Endothelial cell of umbilical vein (primary cell): ENCODE data around the gene EDAR. TPM values are rescaled to one million over a fixed set of nuclear protein-coding genes. Genes with fewer than 3 reads are reported as not detected.

Experiments used
- BruUV-seq: library from RNA; stranded (reverse); fragments of 400-500 nt; replicated peaks from 2 replicates; lab custom pipeline; 2021; lab: Mats Ljungman, UMichigan
- CTCF ChIA-PET: fragments of 300-600, 350-600 bp; sonication (Branson Sonifier 250); formaldehyde crosslinking; loops from one replicate; lab custom pipeline; 2021; ENCODE audit warnings: antibody characterized with exemption, inconsistent platforms; lab: Charles Lee
- POLR2A ChIA-PET: fragments of 300-600, 350-600 bp; sonication (Branson Sonifier 250); formaldehyde crosslinking; loops from one replicate; lab custom pipeline; 2021; ENCODE audit warnings: antibody characterized with exemption, inconsistent platforms; lab: Charles Lee
- DNase-seq: peaks from one replicate; pipeline ENCODE4 v3.0.0-alpha.2; 2011; ENCODE audit warnings: low read depth, low spot score
- FAIRE-seq: peaks from 2 replicates; lab custom pipeline; 2011; peaks lifted over from hg19 to GRCh38; lab: Jason Lieb, UNC
- H2AFZ ChIP-seq: 2 replicates; pipeline ENCODE4 v1.6.0; 2012; ENCODE audit warnings: low read depth, low read length, control low read depth, inconsistent platforms
- H3K27ac ChIP-seq: 2 replicates; pipeline ENCODE4 v1.5.1; 2011; ENCODE audit warnings: low read depth, mild to moderate bottlenecking, control low read depth, low read length, moderate library complexity; ENCODE audit not compliant: insufficient read depth
- H3K27me3 ChIP-seq, 2 experiments: 2 replicates each; pipeline versions ENCODE4 v1.6.0 to v1.6.1; 2011; ENCODE audit warnings: low read length in 2 of 2, mixed read lengths in 1 of 2; ENCODE audit not compliant: control insufficient read depth in 2 of 2, insufficient read depth in 2 of 2
- H3K36me3 ChIP-seq, 2 experiments: 2 replicates in 1 of 2; 3 replicates in 1 of 2; pipeline ENCODE4 v1.5.1; 2011; ENCODE audit warnings: low read length in 2 of 2, mild to moderate bottlenecking in 1 of 2, moderate library complexity in 1 of 2; ENCODE audit not compliant: control insufficient read depth in 2 of 2, insufficient read depth in 2 of 2; ENCODE audit errors: extremely low read depth in 1 of 2
- H3K4me1 ChIP-seq: 3 replicates; pipeline ENCODE4 v1.5.1; 2011; ENCODE audit warnings: mild to moderate bottlenecking, low read length; ENCODE audit not compliant: control insufficient read depth, insufficient read depth; ENCODE audit errors: extremely low read depth
- H3K4me2 ChIP-seq: 2 replicates; pipeline ENCODE4 v1.6.1; 2011; ENCODE audit warnings: low read length, control low read depth, mixed read lengths; ENCODE audit not compliant: insufficient read depth
- H3K4me3 ChIP-seq, 3 experiments: fragments of 200-600 bp in 1 of 3; sonication (generic), shearing (Covaris generic) in 1 of 3; replicated peaks in 1 of 3; 2 replicates each; pipeline ENCODE4 v1.5.1; 2011 to 2016; ENCODE audit warnings: control low read depth in 3 of 3, low read length in 3 of 3, mild to moderate bottlenecking in 2 of 3, inconsistent platforms in 1 of 3, low read depth in 1 of 3, moderate library complexity in 1 of 3; ENCODE audit not compliant: insufficient read depth in 1 of 3
- H3K79me2 ChIP-seq: 2 replicates; pipeline ENCODE4 v1.6.0; 2012; ENCODE audit warnings: low read length, inconsistent platforms; ENCODE audit not compliant: control insufficient read depth, insufficient read depth
- H3K9ac ChIP-seq: replicated peaks from 2 replicates; pipeline ENCODE3; 2011; ENCODE audit warnings: low read length, control low read depth; ENCODE audit not compliant: insufficient read depth; ENCODE audit errors: extremely low read depth
- H3K9me1 ChIP-seq: replicated peaks from 3 replicates; pipeline ENCODE4 v1.6.0; 2011; ENCODE audit warnings: mild to moderate bottlenecking, low read length; ENCODE audit not compliant: control insufficient read depth, insufficient read depth; ENCODE audit errors: extremely low read depth
- H3K9me3 ChIP-seq: replicated peaks from 2 replicates; pipeline ENCODE4 v1.5.1; 2012; ENCODE audit warnings: low read length, inconsistent platforms; ENCODE audit not compliant: control insufficient read depth, insufficient read depth
- H4K20me1 ChIP-seq: replicated peaks from 2 replicates; pipeline ENCODE3; 2011; ENCODE audit warnings: mild to moderate bottlenecking, low read length; ENCODE audit not compliant: control insufficient read depth, insufficient read depth; ENCODE audit errors: extremely low read depth
- EZH2 ChIP-seq: IDR thresholded peaks from 2 replicates; pipeline ENCODE4 v1.6.1; 2012; ENCODE audit warnings: borderline replicate concordance, low read depth, mild to moderate bottlenecking, moderate library complexity, low read length, inconsistent platforms; ENCODE audit not compliant: severe bottlenecking
- FOS ChIP-seq: IDR thresholded peaks from 2 replicates; pipeline ENCODE4 v1.6.1; 2011; ENCODE audit warnings: mild to moderate bottlenecking, low read length, moderate library complexity, borderline replicate concordance; ENCODE audit not compliant: insufficient read depth
- GATA2 ChIP-seq: IDR thresholded peaks from 2 replicates; pipeline ENCODE4 v1.7.0; 2011; ENCODE audit warnings: low read depth, mild to moderate bottlenecking, moderate library complexity, mixed read lengths, low read length; ENCODE audit not compliant: insufficient read length, insufficient read depth
- JUN ChIP-seq: IDR thresholded peaks from 2 replicates; pipeline ENCODE4 v1.6.1; 2011; ENCODE audit warnings: borderline replicate concordance, low read depth; ENCODE audit not compliant: insufficient read length, insufficient read depth
- MYC ChIP-seq: IDR thresholded peaks from one replicate; pipeline ENCODE4 v1.6.1; 2011; ENCODE audit warnings: mild to moderate bottlenecking, low read depth, low read length
- POLR2A ChIP-seq: IDR thresholded peaks from 2 replicates; pipeline ENCODE4 v1.6.1; 2012; ENCODE audit warnings: low read depth, mild to moderate bottlenecking, control low read depth, low read length
- POLR2AphosphoS5 ChIP-seq: IDR thresholded peaks from 2 replicates; pipeline ENCODE4 v1.6.1; 2012; ENCODE audit warnings: low read depth, mild to moderate bottlenecking, control low read depth, low read length, moderate library complexity; ENCODE audit not compliant: insufficient read depth
- dilution Hi-C: fragments of 300-500 bp; cut with MboI; formaldehyde crosslinking; loops from one replicate; pipeline ENCODE4 v1.15.0; 2019; ENCODE audit warnings: low sequenced_read_pairs; ENCODE audit not compliant: extremely low pct_ligation_motif_present
- intact Hi-C: fragments of 100-400 bp; cut with micrococcal nuclease; formaldehyde crosslinking; loops from one replicate; pipeline ENCODE4 v1.10.0; 2022
- polyA plus RNA-seq, 4 experiments: library from polyadenylated mRNA; depleted of rRNA in 3 of 4; stranded (reverse) in 3 of 4; unstranded in 1 of 4; fragments of >200 nt; gene quantifications; 2 replicates each; pipeline versions ENCODE4 v1.2.1 to v1.2.3, GENCODE V29; 2011 to 2012; ENCODE audit warnings: missing spikeins in 1 of 4
- total RNA-seq: library from RNA; stranded (reverse); gene quantifications from 2 replicates; pipeline ENCODE4 v1.2.3, GENCODE V29; 2021
- TF ChIP-seq, protein P1 (sequence below): IDR thresholded peaks from 2 replicates; pipeline ENCODE4 v1.6.1; 2011; ENCODE audit not compliant: insufficient read depth, insufficient read length
- TF ChIP-seq, protein P2 (sequence below), 2 donors: IDR thresholded peaks; 1 replicate in 1 of 2; 2 replicates in 1 of 2; pipeline ENCODE4 v1.5.1; 2011; ENCODE audit warnings: low read length in 2 of 2, mild to moderate bottlenecking in 2 of 2, moderate library complexity in 2 of 2, control low read depth in 1 of 2, inconsistent platforms in 1 of 2, low read depth in 1 of 2; ENCODE audit not compliant: insufficient read depth in 1 of 2; ENCODE audit errors: extremely low read depth in 1 of 2

Gene EDAR
- total and polyA plus RNA-seq, 2 donors (not counting 3 experiments of a cell fraction or from before 2014, with no cell fraction given), result not detected

DNA sequence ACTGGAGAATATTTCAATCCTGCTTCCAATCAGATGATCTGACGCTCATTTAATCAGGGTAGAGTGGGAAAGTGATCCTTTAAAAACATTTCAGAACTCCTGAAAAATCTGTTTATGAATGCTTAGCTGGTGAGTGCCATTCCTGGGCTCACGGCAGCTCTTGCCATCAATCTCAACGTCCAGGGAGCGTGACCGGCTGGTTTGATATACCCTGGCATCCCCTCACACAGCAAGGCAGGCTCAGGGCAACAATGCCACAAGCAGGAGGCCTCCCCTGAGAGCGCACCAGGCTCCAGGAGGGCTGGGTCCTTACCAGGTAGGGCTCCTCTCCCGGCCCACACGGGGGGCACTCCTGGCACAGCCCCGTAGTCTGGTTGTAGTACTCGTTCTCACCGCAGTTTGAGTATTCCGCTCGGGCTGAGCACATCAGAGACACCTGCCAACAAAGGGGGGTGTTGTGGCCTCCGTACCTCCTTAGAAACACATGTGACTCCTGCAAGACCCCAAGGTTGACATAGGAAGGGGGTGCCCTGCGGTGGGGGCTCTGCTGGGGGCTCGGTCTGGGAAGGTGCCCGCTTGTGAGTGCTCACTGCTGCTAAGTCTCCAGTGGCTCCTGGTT, 59.1 kb downstream of the EDAR start:
- no TSS peak for BruUV-seq
- Histone ChIP-seq H2AFZ (no peak overlapping the region), H3K27me3 (no peaks in the 10 kb centered on the region), H4K20me1 (no peaks in the 10 kb centered on the region), H3K9ac (no peak overlapping the region), H3K36me3 (no peaks in the 10 kb centered on the region), H3K4me1 (no peaks in the 10 kb centered on the region), H3K9me1 (no peaks in the 10 kb centered on the region), H3K27ac (no peak overlapping the region), H3K4me3 (no peak overlapping the region), H3K4me2 (no peak overlapping the region), H3K9me3 (no peaks in the 10 kb centered on the region), H3K79me2 (no peaks in the 10 kb centered on the region)
- FAIRE-seq (no peak), DNase-seq (no peak)
- intact Hi-C loops, result loop anchor here (2.0 kb wide), 1 partner anchor 581 kb away; no protein-coding TSS in a partner anchor
- TF ChIP-seq EZH2 (no peak), JUN (no peak)
- TF ChIP-seq, protein P1, sequence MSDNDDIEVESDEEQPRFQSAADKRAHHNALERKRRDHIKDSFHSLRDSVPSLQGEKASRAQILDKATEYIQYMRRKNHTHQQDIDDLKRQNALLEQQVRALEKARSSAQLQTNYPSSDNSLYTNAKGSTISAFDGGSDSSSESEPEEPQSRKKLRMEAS, result no peak
- ChIA-PET POLR2A (no interaction called here), CTCF (interaction anchor here (1.2 to 5.2 kb wide), 7 partner anchors 11 to 580 kb away, joined by 3 to 35 read pairs (median 5); no protein-coding TSS in a partner anchor)
- dilution Hi-C loops, result no loop called here

DNA sequence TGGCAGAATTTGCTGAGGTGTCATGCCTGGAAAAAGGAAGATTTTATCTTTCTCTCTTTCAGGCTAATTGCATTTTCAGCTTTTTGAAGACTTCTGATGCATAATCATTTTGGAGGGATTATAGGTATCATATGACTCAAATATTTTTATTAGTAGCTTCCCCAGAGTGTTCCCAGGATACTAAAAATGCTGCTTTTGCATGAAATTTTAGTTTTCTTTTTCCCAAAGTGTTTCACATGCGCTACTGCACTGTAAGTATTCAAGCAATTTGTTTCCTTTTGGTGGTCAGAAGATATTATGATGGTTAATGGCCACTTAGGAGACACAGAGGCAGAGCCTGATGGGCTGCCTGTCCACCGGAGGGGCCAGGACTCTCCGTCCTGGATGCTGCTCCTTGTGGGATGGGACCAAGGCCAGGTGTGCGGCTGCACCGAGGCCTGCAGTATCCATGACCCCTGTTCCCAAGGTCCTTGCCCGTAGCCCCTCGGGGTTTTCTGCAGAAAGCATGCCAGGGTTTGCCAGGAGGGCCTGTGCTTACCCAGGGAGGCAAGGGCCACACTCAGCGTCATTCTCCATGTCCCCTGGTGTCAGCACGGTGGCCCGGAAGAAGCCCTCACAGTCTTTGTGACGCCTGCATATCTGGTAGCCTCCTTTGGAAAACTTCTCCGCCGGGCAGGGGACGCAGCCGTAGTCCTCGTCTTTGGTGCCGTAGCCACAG, 60.2 kb downstream of the EDAR start:
- Histone ChIP-seq H4K20me1 (no peaks in the 10 kb centered on the region), H3K9ac (no peak overlapping the region), H2AFZ (no peak overlapping the region), H3K9me3 (no peaks in the 10 kb centered on the region), H3K36me3 (no peaks in the 10 kb centered on the region), H3K9me1 (no peaks in the 10 kb centered on the region), H3K27me3 (no peaks in the 10 kb centered on the region), H3K4me3 (no peak overlapping the region), H3K27ac (no peak overlapping the region), H3K79me2 (no peaks in the 10 kb centered on the region), H3K4me1 (no peaks in the 10 kb centered on the region), H3K4me2 (no peak overlapping the region)
- ChIA-PET POLR2A (no interaction called here), CTCF (interaction anchor here (0.7 to 5.2 kb wide), 13 partner anchors 12 to 807 kb away, joined by 3 to 35 read pairs (median 4); partner anchors contain the start of gene SH3RF3)
- no peak for FAIRE-seq
- no peak for DNase-seq
- BruUV-seq, result no TSS peak
- dilution Hi-C loops (no loop called here), intact Hi-C loops (loop anchor here (2.0 kb wide), 1 partner anchor 582 kb away; no protein-coding TSS in a partner anchor)
- TF ChIP-seq FOS (no peak), GATA2 (no peak), MYC (no peak), JUN (no peak), EZH2 (no peak), POLR2AphosphoS5 (no peak), POLR2A (no peak)
- TF ChIP-seq, protein P2, sequence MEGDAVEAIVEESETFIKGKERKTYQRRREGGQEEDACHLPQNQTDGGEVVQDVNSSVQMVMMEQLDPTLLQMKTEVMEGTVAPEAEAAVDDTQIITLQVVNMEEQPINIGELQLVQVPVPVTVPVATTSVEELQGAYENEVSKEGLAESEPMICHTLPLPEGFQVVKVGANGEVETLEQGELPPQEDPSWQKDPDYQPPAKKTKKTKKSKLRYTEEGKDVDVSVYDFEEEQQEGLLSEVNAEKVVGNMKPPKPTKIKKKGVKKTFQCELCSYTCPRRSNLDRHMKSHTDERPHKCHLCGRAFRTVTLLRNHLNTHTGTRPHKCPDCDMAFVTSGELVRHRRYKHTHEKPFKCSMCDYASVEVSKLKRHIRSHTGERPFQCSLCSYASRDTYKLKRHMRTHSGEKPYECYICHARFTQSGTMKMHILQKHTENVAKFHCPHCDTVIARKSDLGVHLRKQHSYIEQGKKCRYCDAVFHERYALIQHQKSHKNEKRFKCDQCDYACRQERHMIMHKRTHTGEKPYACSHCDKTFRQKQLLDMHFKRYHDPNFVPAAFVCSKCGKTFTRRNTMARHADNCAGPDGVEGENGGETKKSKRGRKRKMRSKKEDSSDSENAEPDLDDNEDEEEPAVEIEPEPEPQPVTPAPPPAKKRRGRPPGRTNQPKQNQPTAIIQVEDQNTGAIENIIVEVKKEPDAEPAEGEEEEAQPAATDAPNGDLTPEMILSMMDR (IDR thresholded peaks at IDR 0.05; ENCODE audit: extremely low read depth in 1 of 2, insufficient read depth in 1 of 2, low read depth in 1 of 2, low read length in 2 of 2), result no peak
- TF ChIP-seq, protein P1, result no peak
